ENCODE data around the gene ABHD10.

GRCh38 chr3:112038863-112039262 is 60.0 kb downstream of the ABHD10 start:
- no peak for TF ChIP-seq CTCF (conservative IDR thresholded peaks at IDR 0.05)
- no peak for TF ChIP-seq ZFX (IDR thresholded peaks at IDR 0.05)
